SK-N-SH (cell line): ENCODE results near the gene DNMBP. TPM values are rescaled to one million over a fixed set of nuclear protein-coding genes. Genes with fewer than 3 reads are reported as not detected.

Experiments used
- CTCF ChIA-PET: fragments of 300-600, 350-600 bp; formaldehyde crosslinking; extraction: SDS; loops from one replicate; lab custom pipeline; 2021; lab: Yijun Ruan, JAX
- POLR2A ChIA-PET: fragments of 350-600 bp; sonication (Branson Sonifier 250); formaldehyde crosslinking; extraction: SDS; loops from one replicate; lab custom pipeline; 2020; ENCODE audit warnings: antibody characterized with exemption, inconsistent platforms; lab: Yijun Ruan, JAX
- DNase-seq: peaks from one replicate; pipeline ENCODE4 v3.0.0; 2012
- H2AFZ ChIP-seq: fragments of 200-600 bp; sonication (generic); 2 replicates; pipeline ENCODE4 v1.8.1; 2016; ENCODE audit warnings: antibody characterized with exemption, mild to moderate bottlenecking, low read depth
- H3F3A ChIP-seq: fragments of 200-600 bp; sonication (generic); replicated peaks from 2 replicates; pipeline ENCODE3; 2016; ENCODE audit warnings: antibody characterized with exemption, mild to moderate bottlenecking; ENCODE audit not compliant: insufficient read depth
- H3K27ac ChIP-seq, 2 experiments: fragments of 200-500 bp in 1 of 2; fragments of 200-600 bp in 1 of 2; sonication (Bioruptor generic) in 1 of 2; sonication (generic), shearing (Covaris generic) in 1 of 2; 2 replicates each; pipeline versions ENCODE4 v1.5.1 to v1.6.1; 2014 to 2016; ENCODE audit warnings: low read depth in 2 of 2, inconsistent platforms in 1 of 2, low read length in 1 of 2, mild to moderate bottlenecking in 1 of 2, mixed read lengths in 1 of 2
- H3K27me3 ChIP-seq: fragments of 200-600 bp; sonication (generic), shearing (Covaris generic); 2 replicates; pipeline ENCODE4 v1.6.1; 2016; ENCODE audit warnings: mixed run types; ENCODE audit not compliant: insufficient read depth
- H3K36me3 ChIP-seq, 2 experiments: fragments of 200-500 bp in 1 of 2; fragments of 200-600 bp in 1 of 2; sonication (Bioruptor generic) in 1 of 2; sonication (generic) in 1 of 2; replicated peaks in 1 of 2; 2 replicates each; pipeline versions ENCODE3 to v1.5.1; 2014 to 2016; ENCODE audit warnings: low read length in 1 of 2, mild to moderate bottlenecking in 1 of 2; ENCODE audit not compliant: insufficient read depth in 2 of 2, control insufficient read depth in 1 of 2
- H3K4me1 ChIP-seq, 2 experiments: fragments of 200-500 bp in 1 of 2; fragments of 200-600 bp in 1 of 2; sonication (Bioruptor generic) in 1 of 2; sonication (generic), shearing (Covaris generic) in 1 of 2; 2 replicates each; pipeline versions ENCODE4 v1.5.1 to v1.6.1; 2014 to 2016; ENCODE audit warnings: low read depth in 1 of 2, low read length in 1 of 2, mixed run types in 1 of 2; ENCODE audit not compliant: insufficient read depth in 2 of 2, control insufficient read depth in 1 of 2
- H3K4me2 ChIP-seq: fragments of 200-600 bp; sonication (generic), shearing (Covaris generic); 2 replicates; pipeline ENCODE4 v1.6.1; 2017; ENCODE audit warnings: mixed run types
- H3K4me3 ChIP-seq, 2 experiments: fragments of 200-500 bp in 1 of 2; fragments of 200-600 bp in 1 of 2; sonication (Bioruptor generic) in 1 of 2; sonication (generic), shearing (Covaris generic) in 1 of 2; 2 replicates each; pipeline versions ENCODE4 v1.5.1 to v1.8.1; 2014 to 2016; ENCODE audit warnings: low read depth in 2 of 2, inconsistent platforms in 1 of 2, low read length in 1 of 2, mild to moderate bottlenecking in 1 of 2, mixed read lengths in 1 of 2, moderate library complexity in 1 of 2
- H3K79me2 ChIP-seq: fragments of 200-600 bp; sonication (generic); 2 replicates; pipeline ENCODE4 v1.8.1; 2017; ENCODE audit warnings: mild to moderate bottlenecking; ENCODE audit not compliant: insufficient read depth
- H3K9ac ChIP-seq: fragments of 200-600 bp; sonication (generic); 2 replicates; pipeline ENCODE4 v1.6.1; 2017; ENCODE audit warnings: mixed run types
- H3K9me2 ChIP-seq: fragments of 200-600 bp; sonication (generic); 2 replicates; pipeline ENCODE4 v1.6.1; 2017; ENCODE audit warnings: mixed run types
- H3K9me3 ChIP-seq: fragments of 200-600 bp; sonication (generic); 2 replicates; pipeline ENCODE4 v1.6.1; 2017; ENCODE audit warnings: mixed run types, mild to moderate bottlenecking, moderate library complexity
- H4K20me1 ChIP-seq: fragments of 200-600 bp; sonication (generic); 2 replicates; pipeline ENCODE4 v1.6.1; 2017; ENCODE audit warnings: mild to moderate bottlenecking, mixed run types; ENCODE audit not compliant: insufficient read depth
- CTCF ChIP-seq: fragments of 200-600 bp; sonication (generic); IDR thresholded peaks from 2 replicates; pipeline ENCODE4 v1.6.1; 2017; ENCODE audit warnings: antibody characterized with exemption, mild to moderate bottlenecking, moderate library complexity
- ELF1 ChIP-seq: IDR thresholded peaks from 2 replicates; pipeline ENCODE4 v1.4.0; 2012
- EZH2phosphoT487 ChIP-seq: fragments of 200-600 bp; sonication (generic); IDR thresholded peaks from 2 replicates; pipeline ENCODE4 v1.6.1; 2017; ENCODE audit warnings: low read depth, mixed run types, mild to moderate bottlenecking, antibody characterized with exemption, moderate library complexity, borderline replicate concordance
- FOXM1 ChIP-seq: IDR thresholded peaks from 2 replicates; pipeline ENCODE4 v1.4.0; 2012; ENCODE audit warnings: low read depth, mild to moderate bottlenecking
- GABPA ChIP-seq: IDR thresholded peaks from 2 replicates; pipeline ENCODE4 v1.4.0; 2012; ENCODE audit warnings: low read depth, mild to moderate bottlenecking
- MXI1 ChIP-seq: IDR thresholded peaks from 2 replicates; pipeline ENCODE4 v1.6.1; 2012; ENCODE audit warnings: mild to moderate bottlenecking, low read depth, low read length, improper control_type of control experiment
- NFIC ChIP-seq: IDR thresholded peaks from 2 replicates; pipeline ENCODE4 v1.4.0; 2012; ENCODE audit warnings: borderline replicate concordance
- NRF1 ChIP-seq: IDR thresholded peaks from 2 replicates; pipeline ENCODE4 v1.6.1; 2012; ENCODE audit warnings: low read depth, mild to moderate bottlenecking, low read length
- POLR2AphosphoS5 ChIP-seq: IDR thresholded peaks from 2 replicates; pipeline ENCODE4 v1.6.1; 2012; ENCODE audit warnings: low read depth, low read length
- RAD21 ChIP-seq: IDR thresholded peaks from 2 replicates; pipeline ENCODE4 v1.6.1; 2012; ENCODE audit warnings: mild to moderate bottlenecking, low read length
- RCOR1 ChIP-seq: fragments of 150-350 bp; IDR thresholded peaks from 2 replicates; pipeline ENCODE4 v1.6.1; 2017; ENCODE audit warnings: antibody characterized with exemption, low read length
- REST ChIP-seq: IDR thresholded peaks from 2 replicates; pipeline ENCODE4 v1.6.1; 2012; ENCODE audit warnings: mild to moderate bottlenecking, low read depth, low read length, moderate library complexity
- SIN3A ChIP-seq: IDR thresholded peaks from 2 replicates; pipeline ENCODE4 v1.6.1; 2012; ENCODE audit warnings: low read depth, mild to moderate bottlenecking, low read length, moderate library complexity, borderline replicate concordance
- SMC3 ChIP-seq: IDR thresholded peaks from 2 replicates; pipeline ENCODE4 v1.6.1; 2012; ENCODE audit warnings: low read depth, low read length, improper control_type of control experiment
- USF1 ChIP-seq: IDR thresholded peaks from 2 replicates; pipeline ENCODE4 v1.4.0; 2012; ENCODE audit warnings: low read depth, borderline replicate concordance
- USF2 ChIP-seq: fragments of 150-350 bp; IDR thresholded peaks from 2 replicates; pipeline ENCODE4 v1.6.1; 2017; ENCODE audit warnings: antibody characterized with exemption, low read length, low read depth, borderline replicate concordance
- WGBS: methylation state at CpG from one replicate; pipeline ENCODE4 v1.1.6; 2017; ENCODE audit warnings: low lambda C conversion rate; 5-methylcytosine and 5-hydroxymethylcytosine counted together
- polyA plus RNA-seq, 3 experiments: library from polyadenylated mRNA; depleted of rRNA; stranded (reverse); fragments of >200 nt; gene quantifications; 2 replicates each; pipeline ENCODE4 v1.2.3, GENCODE V29; 2012

DNMBP gene
- polyA plus RNA-seq, 1 of the 3 experiments (the other 2 are of a cell fraction) = 40.2 TPM

GRCh38 chr10:99845837-99846382 is 163.8 kb downstream of the DNMBP start:
- H3K4me3 ChIP-seq = peak overlapping the region in 1 of 2 experiments; percentile 41; a peak in 1 of 4 replicates
- 47% methylated on average over 18 of the region's 18 CpGs for WGBS
- no peak overlapping the region for H3K9ac ChIP-seq
- no peaks in the 10 kb centered on the region for H3K9me3 ChIP-seq
- no peaks in the 10 kb centered on the region for H3K79me2 ChIP-seq
- ChIA-PET POLR2A (no interaction called here), CTCF (interaction anchor here (0.6 to 4.5 kb wide), 99 partner anchors 11 to 673 kb away, joined by 3 to 122 read pairs (median 4); partner anchors contain the start of genes DNMBP and GOT1)
- peaks cover 6% of the 10 kb centered on the region for H3F3A ChIP-seq
- no peak overlapping the region for H3K4me2 ChIP-seq
- H2AFZ ChIP-seq = peak overlapping the region; percentile 84
- H3K4me1 ChIP-seq = no peaks in the 10 kb centered on the region; a peak in 1 of 4 replicates
- DNase-seq = peak; percentile 71
- peak overlapping the region in 1 of 2 experiments; percentile 28; a peak in 1 of 4 replicates for H3K27ac ChIP-seq
- TF ChIP-seq RAD21 (peak; percentile 97), NRF1 (0 out of 2 replicates have a peak, but pooled peaks have one; percentile 12), FOXM1 (no peak), CTCF (peak; percentile 93), RCOR1 (no peak; the same call in 1 of the 2 replicates), SMC3 (peak; percentile 83)
- H3K36me3 ChIP-seq = no peaks in the 10 kb centered on the region
- no peaks in the 10 kb centered on the region for H3K9me2 ChIP-seq
- no peaks in the 10 kb centered on the region for H4K20me1 ChIP-seq
- no peaks in the 10 kb centered on the region for H3K27me3 ChIP-seq

- POLR2A ChIA-PET = no interaction called here
- Histone ChIP-seq H3K27ac (no peak overlapping the region), H3K27me3 (no peaks in the 10 kb centered on the region), H3K4me1 (no peaks in the 10 kb centered on the region; a peak in 1 of 4 replicates), H3K9me3 (no peaks in the 10 kb centered on the region), H3K36me3 (no peaks in the 10 kb centered on the region), H3K4me2 (no peak overlapping the region), H3K79me2 (no peaks in the 10 kb centered on the region), H3K4me3 (no peak overlapping the region), H2AFZ (no peak overlapping the region), H3F3A (peaks cover 6% of the 10 kb centered on the region), H3K9me2 (no peaks in the 10 kb centered on the region), H3K9ac (no peak overlapping the region), H4K20me1 (no peaks in the 10 kb centered on the region)
- CTCF ChIA-PET = interaction anchor here (1.2 to 4.5 kb wide), 15 partner anchors 9 to 396 kb away, joined by 3 to 122 read pairs (median 12); partner anchors contain the start of gene DNMBP
- no peak for DNase-seq
- WGBS = 78% methylated on average over 4 of the region's 6 CpGs
- TF ChIP-seq SIN3A (no peak), SMC3 (no peak), REST (no peak), USF1 (no peak), POLR2AphosphoS5 (no peak), GABPA (no peak), RAD21 (no peak), EZH2phosphoT487 (no peak), RCOR1 (no peak), CTCF (no peak), NFIC (no peak), USF2 (no peak), ELF1 (no peak), MXI1 (no peak)
Measured at GRCh38 chr10:99844433-99844955, 165.3 kb downstream of the DNMBP start.
